Bronchial epithelial cell (primary cell): Measurements from ENCODE around the gene CHI3L1. TPM values are rescaled to one million over a fixed set of nuclear protein-coding genes. Genes with fewer than 3 reads are reported as not detected.

Experiments
- total RNA-seq: library from RNA; depleted of rRNA; stranded (reverse); fragments of >200 nt; gene quantifications from 2 replicates; pipeline ENCODE4 v1.2.1, GENCODE V29; 2014

CHI3L1 gene
- total RNA-seq, 1 donor from 2014 or later: 0.79 TPM

Other genes starting within 250 kb of the CHI3L1 start
- gene ADIPOR1, start 228.4 kb downstream of the CHI3L1 start, total RNA-seq: 178 and 212 TPM in 2 replicates
- 101 and 112 TPM in 2 replicates for gene CYB5R1, start 219.4 kb downstream of the CHI3L1 start, total RNA-seq
- gene TMEM183A, start 179.3 kb downstream of the CHI3L1 start, total RNA-seq: 102 and 126 TPM in 2 replicates
- gene PPFIA4, start 160.2 kb downstream of the CHI3L1 start, total RNA-seq: 4.2 and 9.2 TPM in 2 replicates
- not detected in 2 replicates for gene MYOG, start 100.7 kb downstream of the CHI3L1 start, total RNA-seq
- under 0.01 TPM in 1 of 2 replicates, not detected in the other for gene ADORA1, start 59.0 kb downstream of the CHI3L1 start, total RNA-seq
- gene MYBPH, start 10.9 kb downstream of the CHI3L1 start, total RNA-seq: not detected in 2 replicates
- under 0.01 TPM in 2 replicates for gene CHIT1, start 43.0 kb upstream of the CHI3L1 start, total RNA-seq
- 12.9 and 25.9 TPM in 2 replicates for gene BTG2, start 118.8 kb upstream of the CHI3L1 start, total RNA-seq
- 0.26 TPM in 1 of 2 replicates, not detected in the other for gene FMOD, start 164.4 kb upstream of the CHI3L1 start, total RNA-seq